SJSA1 (cell line): ENCODE results near the gene DPT. TPM values are rescaled to one million over a fixed set of nuclear protein-coding genes. Genes with fewer than 3 reads are reported as not detected.

Experiments
- DNase-seq, 2 experiments: peaks; one replicate each; pipeline ENCODE4 v3.0.0-alpha.2; 2015 to 2020; ENCODE audit warnings: low spot score in 2 of 2, low read depth in 1 of 2
- H3K27ac ChIP-seq: fragments of 250-450 bp; sonication (Bioruptor Pico); 2 replicates; pipeline ENCODE4 v1.5.1; 2020; ENCODE audit warnings: mild to moderate bottlenecking, moderate library complexity
- H3K27me3 ChIP-seq: fragments of 250-450 bp; sonication (Bioruptor Pico); replicated peaks from 2 replicates; pipeline ENCODE4 v1.5.1; 2020; ENCODE audit warnings: mild to moderate bottlenecking, moderate library complexity
- H3K36me3 ChIP-seq: fragments of 250-450 bp; sonication (Bioruptor Pico); 2 replicates; pipeline ENCODE4 v1.5.1; 2020; ENCODE audit warnings: mild to moderate bottlenecking
- H3K4me1 ChIP-seq: fragments of 250-450 bp; sonication (Bioruptor Pico); replicated peaks from 2 replicates; pipeline ENCODE4 v1.6.1; 2021; ENCODE audit warnings: mild to moderate bottlenecking
- H3K4me3 ChIP-seq: fragments of 250-450 bp; sonication (Bioruptor Pico); 2 replicates; pipeline ENCODE4 v1.5.1; 2020; ENCODE audit warnings: mild to moderate bottlenecking
- H3K9me3 ChIP-seq: fragments of 250-450 bp; sonication (Bioruptor Pico); replicated peaks from 2 replicates; pipeline ENCODE4 v1.5.1; 2020; ENCODE audit warnings: mild to moderate bottlenecking
- total RNA-seq: library from RNA; depleted of rRNA; stranded (reverse); fragments of >200 nt; shearing (Covaris generic); gene quantifications from 2 replicates; pipeline ENCODE4 v1.2.3, GENCODE V29; 2014

Gene DPT
- total RNA-seq, 1 experiment from 2014 or later, result not detected

GRCh38 chr1:168758503-168758902 is 29.5 kb upstream of the DPT start:
- Histone ChIP-seq H3K4me1 (no peaks in the 10 kb centered on the region), H3K9me3 (no peaks in the 10 kb centered on the region), H3K36me3 (no peaks in the 10 kb centered on the region), H3K27me3 (no peaks in the 10 kb centered on the region), H3K4me3 (no peak overlapping the region), H3K27ac (no peak overlapping the region)
- DNase-seq, result no peak

GRCh38 chr1:168755800-168756418 is 26.9 kb upstream of the DPT start:
- H3K27ac ChIP-seq, result no peak overlapping the region
- no peaks in the 10 kb centered on the region for H3K4me1 ChIP-seq
- no peak overlapping the region for H3K4me3 ChIP-seq
- no peaks in the 10 kb centered on the region for H3K36me3 ChIP-seq
- no peaks in the 10 kb centered on the region for H3K27me3 ChIP-seq
- DNase-seq, result no peak
- no peaks in the 10 kb centered on the region for H3K9me3 ChIP-seq

GRCh38 chr1:168752171-168752832 is 23.3 kb upstream of the DPT start:
- H3K4me1 ChIP-seq, result no peaks in the 10 kb centered on the region
- H3K36me3 ChIP-seq, result no peaks in the 10 kb centered on the region
- no peaks in the 10 kb centered on the region for H3K27me3 ChIP-seq
- H3K27ac ChIP-seq, result no peak overlapping the region
- DNase-seq, result no peak
- H3K4me3 ChIP-seq, result no peak overlapping the region
- no peaks in the 10 kb centered on the region for H3K9me3 ChIP-seq

GRCh38 chr1:168751195-168751650 is 22.2 kb upstream of the DPT start:
- Histone ChIP-seq H3K4me3 (no peak overlapping the region), H3K4me1 (no peaks in the 10 kb centered on the region), H3K36me3 (no peaks in the 10 kb centered on the region), H3K9me3 (no peaks in the 10 kb centered on the region), H3K27ac (no peak overlapping the region), H3K27me3 (no peaks in the 10 kb centered on the region)
- no peak for DNase-seq

- no peaks in the 10 kb centered on the region for H3K4me1 ChIP-seq
Observed at GRCh38 chr1:168742994-168743650, 14.1 kb upstream of the DPT start.

GRCh38 chr1:168742386-168742785 is 13.4 kb upstream of the DPT start:
- H3K4me3 ChIP-seq, result no peak overlapping the region
- H3K27ac ChIP-seq, result no peak overlapping the region
- H3K36me3 ChIP-seq, result no peaks in the 10 kb centered on the region
- DNase-seq, result no peak
- H3K27me3 ChIP-seq, result no peaks in the 10 kb centered on the region
- H3K4me1 ChIP-seq, result no peaks in the 10 kb centered on the region
- H3K9me3 ChIP-seq, result no peaks in the 10 kb centered on the region

More at GRCh38 chr1:168742994-168743650, 14.1 kb upstream of the DPT start:
- no peak for DNase-seq
- Histone ChIP-seq H3K36me3 (no peaks in the 10 kb centered on the region), H3K9me3 (no peaks in the 10 kb centered on the region), H3K27me3 (no peaks in the 10 kb centered on the region), H3K4me3 (no peak overlapping the region), H3K27ac (no peak overlapping the region)

GRCh38 chr1:168739908-168740307 is 10.9 kb upstream of the DPT start:
- Histone ChIP-seq H3K4me1 (no peaks in the 10 kb centered on the region), H3K27me3 (no peaks in the 10 kb centered on the region), H3K27ac (no peak overlapping the region), H3K9me3 (no peaks in the 10 kb centered on the region), H3K36me3 (no peaks in the 10 kb centered on the region), H3K4me3 (no peak overlapping the region)
- DNase-seq, result no peak

GRCh38 chr1:168736520-168736919 is 7.5 kb upstream of the DPT start:
- H3K36me3 ChIP-seq, result no peaks in the 10 kb centered on the region
- no peak for DNase-seq
- H3K27ac ChIP-seq, result no peak overlapping the region
- no peaks in the 10 kb centered on the region for H3K4me1 ChIP-seq
- no peak overlapping the region for H3K4me3 ChIP-seq
- no peaks in the 10 kb centered on the region; the same call in 1 of the 2 replicates for H3K27me3 ChIP-seq
- no peaks in the 10 kb centered on the region for H3K9me3 ChIP-seq

- Histone ChIP-seq H3K4me3 (no peak overlapping the region), H3K9me3 (no peaks in the 10 kb centered on the region), H3K27ac (no peak overlapping the region), H3K27me3 (no peaks in the 10 kb centered on the region; the same call in 1 of the 2 replicates), H3K4me1 (no peaks in the 10 kb centered on the region), H3K36me3 (no peaks in the 10 kb centered on the region)
- DNase-seq, result no peak
Observed at GRCh38 chr1:168735974-168736373, 7.0 kb upstream of the DPT start.

GRCh38 chr1:168734946-168735345 is 5.9 kb upstream of the DPT start:
- Histone ChIP-seq H3K4me1 (no peaks in the 10 kb centered on the region), H3K27me3 (no peaks in the 10 kb centered on the region; the same call in 1 of the 2 replicates), H3K36me3 (no peaks in the 10 kb centered on the region), H3K27ac (no peak overlapping the region), H3K4me3 (no peak overlapping the region), H3K9me3 (no peaks in the 10 kb centered on the region)
- no peak for DNase-seq

- Histone ChIP-seq H3K27ac (no peak overlapping the region), H3K36me3 (no peaks in the 10 kb centered on the region), H3K4me1 (no peaks in the 10 kb centered on the region), H3K4me3 (no peak overlapping the region), H3K9me3 (no peaks in the 10 kb centered on the region), H3K27me3 (no peaks in the 10 kb centered on the region; the same call in 1 of the 2 replicates)
- no peak for DNase-seq
Observed at GRCh38 chr1:168734271-168734670, 5.3 kb upstream of the DPT start.

- no peaks in the 10 kb centered on the region for H3K9me3 ChIP-seq
- H3K4me3 ChIP-seq, result no peak overlapping the region
- H3K27me3 ChIP-seq, result no peaks in the 10 kb centered on the region; the same call in 1 of the 2 replicates
- DNase-seq, result no peak
- H3K4me1 ChIP-seq, result no peaks in the 10 kb centered on the region
- H3K36me3 ChIP-seq, result no peaks in the 10 kb centered on the region
- no peak overlapping the region for H3K27ac ChIP-seq
Observed at GRCh38 chr1:168733241-168733640, 4.2 kb upstream of the DPT start.

- Histone ChIP-seq H3K9me3 (no peaks in the 10 kb centered on the region), H3K27me3 (no peaks in the 10 kb centered on the region; the same call in 1 of the 2 replicates), H3K27ac (no peak overlapping the region), H3K4me1 (no peaks in the 10 kb centered on the region), H3K36me3 (no peaks in the 10 kb centered on the region), H3K4me3 (no peak overlapping the region)
- DNase-seq, result no peak
Observed at GRCh38 chr1:168732736-168733135, 3.7 kb upstream of the DPT start.
